HFFc6 (cell line): ENCODE measurements around the gene GRIP1. TPM values are rescaled to one million over a fixed set of nuclear protein-coding genes. Genes with fewer than 3 reads are reported as not detected.

Experiments used
- DNase-seq: peaks from one replicate; pipeline ENCODE4 v3.0.0-alpha.2; 2018
- H3K27ac Mint-ChIP-seq: 2 replicates; pipeline ENCODE4 v1.8.0; 2020; ENCODE audit warnings: mild to moderate bottlenecking, mixed read lengths
- H3K27me3 Mint-ChIP-seq: 2 replicates; pipeline ENCODE4 v1.8.0; 2021; ENCODE audit warnings: mild to moderate bottlenecking, moderate library complexity, mixed read lengths; ENCODE audit not compliant: insufficient read depth
- H3K36me3 Mint-ChIP-seq: 2 replicates; pipeline ENCODE4 v1.8.0; 2021; ENCODE audit warnings: low read depth, mixed read lengths
- H3K4me1 Mint-ChIP-seq: 2 replicates; pipeline ENCODE4 v1.8.0; 2020; ENCODE audit warnings: low read depth, mixed read lengths
- H3K4me3 Mint-ChIP-seq: 2 replicates; pipeline ENCODE4 v1.8.0; 2020; ENCODE audit warnings: mild to moderate bottlenecking, moderate library complexity, mixed read lengths
- H3K9me3 Mint-ChIP-seq: 2 replicates; pipeline ENCODE4 v1.8.0; 2020; ENCODE audit warnings: mild to moderate bottlenecking, mixed read lengths
- total RNA-seq, 6 experiments: library from RNA; stranded (reverse); fragmentation: NEBNext Ultra II Directional; extraction: Animal tissue kit (Norgen Biotek cat#: 25700); gene quantifications; 2 replicates in 1 of 6; 3 replicates in 5 of 6; pipeline ENCODE4 v1.2.3, GENCODE V29; 2021
- TF ChIP-seq, protein P1 (sequence below): fragments of 200-600 bp; sonication (generic); IDR thresholded peaks from 2 replicates; pipeline ENCODE4 v1.5.0; 2021; ENCODE audit warnings: antibody characterized with exemption, mild to moderate bottlenecking

The GRIP1 gene
- total RNA-seq, 6 experiments from 2014 or later = 0.31 to 0.60 TPM; not detected in 4

DNA sequence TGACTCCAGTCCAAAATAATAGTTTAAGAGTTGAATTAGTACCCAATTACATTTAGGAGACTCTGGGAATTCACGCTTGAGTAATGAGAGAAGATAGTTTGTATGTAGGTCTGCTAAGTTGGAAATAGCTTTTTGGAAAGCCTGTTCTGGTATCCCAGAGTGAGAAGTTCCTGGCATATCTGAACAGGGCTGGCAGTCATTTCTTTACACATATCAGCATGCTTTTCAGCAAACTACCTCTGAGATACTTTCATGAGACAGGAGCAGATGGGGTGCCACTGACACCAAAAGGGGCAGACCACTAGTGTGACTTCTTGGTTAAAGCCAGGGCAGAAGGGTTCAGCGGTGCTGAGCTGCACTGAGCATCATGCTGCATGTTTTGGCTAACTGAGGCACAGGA, 45.1 kb upstream of the GRIP1 start:
- TF ChIP-seq, protein P1, sequence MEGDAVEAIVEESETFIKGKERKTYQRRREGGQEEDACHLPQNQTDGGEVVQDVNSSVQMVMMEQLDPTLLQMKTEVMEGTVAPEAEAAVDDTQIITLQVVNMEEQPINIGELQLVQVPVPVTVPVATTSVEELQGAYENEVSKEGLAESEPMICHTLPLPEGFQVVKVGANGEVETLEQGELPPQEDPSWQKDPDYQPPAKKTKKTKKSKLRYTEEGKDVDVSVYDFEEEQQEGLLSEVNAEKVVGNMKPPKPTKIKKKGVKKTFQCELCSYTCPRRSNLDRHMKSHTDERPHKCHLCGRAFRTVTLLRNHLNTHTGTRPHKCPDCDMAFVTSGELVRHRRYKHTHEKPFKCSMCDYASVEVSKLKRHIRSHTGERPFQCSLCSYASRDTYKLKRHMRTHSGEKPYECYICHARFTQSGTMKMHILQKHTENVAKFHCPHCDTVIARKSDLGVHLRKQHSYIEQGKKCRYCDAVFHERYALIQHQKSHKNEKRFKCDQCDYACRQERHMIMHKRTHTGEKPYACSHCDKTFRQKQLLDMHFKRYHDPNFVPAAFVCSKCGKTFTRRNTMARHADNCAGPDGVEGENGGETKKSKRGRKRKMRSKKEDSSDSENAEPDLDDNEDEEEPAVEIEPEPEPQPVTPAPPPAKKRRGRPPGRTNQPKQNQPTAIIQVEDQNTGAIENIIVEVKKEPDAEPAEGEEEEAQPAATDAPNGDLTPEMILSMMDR = no peak
- H3K36me3 Mint-ChIP-seq = no peaks in the 10 kb centered on the region
- no peak for DNase-seq
- no peaks in the 10 kb centered on the region for H3K9me3 Mint-ChIP-seq
- no peak overlapping the region for H3K27ac Mint-ChIP-seq
- H3K27me3 Mint-ChIP-seq = peaks cover 1% of the 10 kb centered on the region; the same call in 1 of the 2 replicates
- H3K4me1 Mint-ChIP-seq = no peaks in the 10 kb centered on the region
- H3K4me3 Mint-ChIP-seq = no peak overlapping the region

DNA sequence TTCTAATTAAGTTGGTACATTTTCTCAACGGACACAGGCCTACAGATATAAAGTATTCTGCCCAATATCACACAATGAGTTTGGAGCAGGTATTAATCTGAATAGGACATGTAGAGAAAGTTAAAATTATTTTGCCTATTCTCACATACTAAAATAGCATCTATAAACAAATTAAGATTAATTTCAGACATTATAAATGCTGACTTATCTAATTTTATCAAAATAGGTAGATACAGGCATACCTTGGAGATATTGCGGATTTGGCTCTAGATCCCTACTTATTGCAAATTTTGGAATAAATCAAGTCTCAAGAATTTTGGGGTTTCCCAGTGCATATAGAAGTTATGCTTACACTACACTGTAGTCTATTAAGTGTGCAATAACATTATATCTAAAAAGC, 41.0 kb upstream of the GRIP1 start:
- H3K27ac Mint-ChIP-seq = no peak overlapping the region
- no peaks in the 10 kb centered on the region for H3K9me3 Mint-ChIP-seq
- H3K4me1 Mint-ChIP-seq = no peaks in the 10 kb centered on the region
- no peak overlapping the region for H3K4me3 Mint-ChIP-seq
- H3K27me3 Mint-ChIP-seq = peaks cover 1% of the 10 kb centered on the region; the same call in 1 of the 2 replicates
- DNase-seq = no peak
- no peaks in the 10 kb centered on the region for H3K36me3 Mint-ChIP-seq
- TF ChIP-seq, protein P1 = no peak

DNA sequence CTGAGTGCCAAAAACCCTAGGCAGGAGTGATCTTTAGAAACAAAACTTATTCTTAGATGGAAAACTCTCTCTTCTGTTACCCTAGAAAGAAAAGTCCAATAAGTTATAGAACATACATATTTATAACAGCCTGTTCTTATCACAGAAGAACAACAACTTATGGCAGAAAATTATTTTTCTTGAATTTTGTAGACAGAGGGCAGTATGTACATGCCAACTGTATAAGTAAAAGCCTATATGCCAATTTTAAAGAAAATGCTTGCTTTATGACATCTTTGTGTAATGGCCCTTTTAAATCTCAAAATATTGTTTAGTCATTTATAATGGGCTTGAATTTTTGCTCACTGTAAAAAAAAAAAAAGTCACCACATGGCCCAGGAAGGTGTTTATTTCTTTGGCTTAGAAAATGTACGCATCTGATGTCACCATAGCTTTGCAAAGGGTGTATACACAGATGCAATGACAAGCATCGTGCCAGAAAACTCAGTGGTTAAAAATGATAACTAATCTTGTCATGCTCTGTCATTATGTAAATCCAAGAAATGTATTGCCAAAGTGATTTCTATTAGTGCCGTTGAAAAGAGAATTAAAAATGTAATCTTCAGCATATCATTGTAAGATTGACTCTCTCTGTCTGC, 38.3 kb upstream of the GRIP1 start:
- Mint-ChIP-seq H3K36me3 (no peaks in the 10 kb centered on the region), H3K27ac (no peak overlapping the region), H3K4me3 (no peak overlapping the region), H3K27me3 (no peaks in the 10 kb centered on the region; the same call in 1 of the 2 replicates), H3K9me3 (no peaks in the 10 kb centered on the region), H3K4me1 (no peaks in the 10 kb centered on the region)
- no peak for DNase-seq
- TF ChIP-seq, protein P1 = no peak

DNA sequence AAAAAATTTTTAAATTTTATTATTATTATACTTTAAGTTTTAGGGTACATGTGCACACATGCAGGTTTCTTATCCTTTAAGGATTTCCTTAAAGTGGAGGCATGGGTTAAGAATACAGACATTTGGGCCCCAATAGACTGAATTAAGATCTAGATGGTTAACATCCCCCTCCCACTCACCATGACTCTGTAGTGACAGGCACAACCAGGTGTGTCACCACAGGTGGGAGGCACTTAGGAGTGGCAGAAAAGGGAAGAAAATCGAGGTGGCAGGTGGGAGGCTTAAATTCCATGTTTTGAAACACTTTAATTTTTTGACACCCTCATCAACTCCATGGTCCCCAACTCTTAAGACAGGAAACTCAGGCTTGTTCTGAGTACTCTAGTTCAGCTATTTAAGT, 37.6 kb upstream of the GRIP1 start:
- no peaks in the 10 kb centered on the region for H3K9me3 Mint-ChIP-seq
- DNase-seq = no peak
- no peaks in the 10 kb centered on the region; the same call in 1 of the 2 replicates for H3K27me3 Mint-ChIP-seq
- H3K4me3 Mint-ChIP-seq = no peak overlapping the region
- H3K27ac Mint-ChIP-seq = no peak overlapping the region
- TF ChIP-seq, protein P1 = no peak
- H3K36me3 Mint-ChIP-seq = no peaks in the 10 kb centered on the region
- H3K4me1 Mint-ChIP-seq = no peaks in the 10 kb centered on the region

DNA sequence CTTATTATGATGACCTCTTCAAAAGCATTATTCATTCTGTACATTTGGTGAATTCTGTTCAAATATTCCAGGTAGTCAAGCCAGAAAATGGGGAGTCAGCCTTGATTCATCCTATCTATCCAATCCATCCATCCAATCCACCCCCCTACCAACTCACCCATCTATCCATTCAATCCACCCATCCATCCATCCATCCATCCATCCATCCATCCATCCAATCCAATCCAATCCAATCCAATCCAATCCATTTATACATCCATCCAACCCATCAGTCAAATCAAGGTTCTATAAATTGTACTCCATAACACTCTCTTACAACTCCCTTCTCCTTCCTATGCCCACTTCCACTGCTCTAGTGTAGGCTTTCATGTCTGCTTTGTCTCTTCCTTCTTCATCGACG, 35.8 kb upstream of the GRIP1 start:
- Mint-ChIP-seq H3K4me3 (no peak overlapping the region), H3K27me3 (no peaks in the 10 kb centered on the region; the same call in 1 of the 2 replicates), H3K4me1 (no peaks in the 10 kb centered on the region), H3K36me3 (no peaks in the 10 kb centered on the region), H3K9me3 (no peaks in the 10 kb centered on the region), H3K27ac (no peak overlapping the region)
- TF ChIP-seq, protein P1 = no peak
- no peak for DNase-seq
